NB4 (cell line): ENCODE data around the gene ATP6AP2.

Experiments used
- DNase-seq: peaks from one replicate; pipeline ENCODE4 v3.0.0; 2010; ENCODE audit warnings: low read depth
- H3K4me3 ChIP-seq: one replicate; pipeline ENCODE4 v1.5.1; 2011; ENCODE audit warnings: mild to moderate bottlenecking, low read depth, low read length, moderate library complexity
- CTCF ChIP-seq: IDR thresholded peaks from one replicate; pipeline ENCODE4 v1.5.1; 2012; ENCODE audit warnings: low read depth, low read length
- MAX ChIP-seq: IDR thresholded peaks from 2 replicates; pipeline ENCODE4 v1.6.1; 2011; ENCODE audit warnings: low read depth, low read length
- MYC ChIP-seq: IDR thresholded peaks from 2 replicates; pipeline ENCODE4 v1.6.1; 2011; ENCODE audit warnings: low read depth, low read length
- POLR2A ChIP-seq: IDR thresholded peaks from 2 replicates; pipeline ENCODE4 v1.6.1; 2011; ENCODE audit warnings: mild to moderate bottlenecking; ENCODE audit not compliant: insufficient read length; ENCODE audit errors: extremely low read depth

ATP6AP2 gene

GRCh38 chrX:40580537-40581335 is at the start of gene ATP6AP2:
TSS of gene ATP6AP2 (plus strand) at chrX:40580970. CDS start at chrX:40581066, 96 bp downstream.
- peak within 1 kb of the TSS; percentile 79 for H3K4me3 ChIP-seq
- no peak for TF ChIP-seq MAX
- TF ChIP-seq POLR2A, result peak; percentile 49

GRCh38 chrX:40531056-40531826 is 49.5 kb upstream of the ATP6AP2 start:
- DNase-seq, result no peak
- no peak for TF ChIP-seq MYC
- TF ChIP-seq MAX, result no peak
- TF ChIP-seq CTCF, result no peak
- no peak for TF ChIP-seq POLR2A
- H3K4me3 ChIP-seq, result no peak overlapping the region

More at GRCh38 chrX:40580537-40581335, at the start of gene ATP6AP2:
- peak; percentile 95 for DNase-seq

- no peak overlapping the region for H3K4me3 ChIP-seq
Measured at GRCh38 chrX:40537310-40537709, 43.5 kb upstream of the ATP6AP2 start.

GRCh38 chrX:40538406-40538805 is 42.4 kb upstream of the ATP6AP2 start:
- H3K4me3 ChIP-seq, result peak overlapping the region; percentile 61
- TF ChIP-seq MYC (no peak), MAX (no peak), CTCF (no peak), POLR2A (no peak)
- DNase-seq, result peak; percentile 4

More at GRCh38 chrX:40537310-40537709, 43.5 kb upstream of the ATP6AP2 start:
- TF ChIP-seq POLR2A (no peak), CTCF (no peak), MAX (no peak), MYC (no peak)
- no peak for DNase-seq

- H3K4me3 ChIP-seq, result peak overlapping the region; percentile 61
- DNase-seq, result peak; percentile 96
- TF ChIP-seq MYC (peak; percentile 49), MAX (no peak; the same call in 1 of the 2 replicates), POLR2A (peak; percentile 15), CTCF (peak; percentile 53)
Measured at GRCh38 chrX:40539214-40540142, 41.3 kb upstream of the ATP6AP2 start.
